Measurements from ENCODE around the gene CHST9. TPM values are rescaled to one million over a fixed set of nuclear protein-coding genes. Genes with fewer than 3 reads are reported as not detected.

Gene CHST9
- total and polyA plus RNA-seq, 2 of the 4 experiments (the other 2 are of a cell fraction), result not detected

- no peak overlapping the region for H3K27ac ChIP-seq (ENCODE audit: insufficient read depth, low read length)
- H3K4me1 ChIP-seq (ENCODE audit: control insufficient read depth, insufficient read depth, low read length), result no peaks in the 10 kb centered on the region
- no peak overlapping the region for H4K91ac ChIP-seq (ENCODE audit: insufficient read depth, low read depth, low read length)
- no peak overlapping the region for H2BK20ac ChIP-seq (ENCODE audit: low read depth, low read length)
- H3K79me1 ChIP-seq (ENCODE audit: low read depth in 1 of 2, low read length in 2 of 2), result no peaks in the 10 kb centered on the region
- H3K4ac ChIP-seq (ENCODE audit: low read depth, low read length), result no peak overlapping the region
- H3K4me2 ChIP-seq (ENCODE audit: low read depth, low read length), result no peak overlapping the region
- no peak overlapping the region for H2BK5ac ChIP-seq (ENCODE audit: low read depth, low read length, poor library complexity, severe bottlenecking)
- in situ Hi-C loops (cut with MboI; ENCODE audit: low sequenced_read_pairs), result no loop called here
- H3K9me3 ChIP-seq (ENCODE audit: control insufficient read depth, insufficient read depth, low read length), result peaks cover 2% of the 10 kb centered on the region; the same call in 1 of the 2 replicates
- ATAC-seq (ENCODE audit: low read depth), result no peak
- no peak overlapping the region for H3K23ac ChIP-seq (ENCODE audit: low read depth, low read length)
- H4K20me1 ChIP-seq (ENCODE audit: insufficient read depth, low read length), result no peaks in the 10 kb centered on the region
- H3K36me3 ChIP-seq (ENCODE audit: control insufficient read depth, insufficient read depth, low read length), result no peaks in the 10 kb centered on the region
- H4K8ac ChIP-seq (ENCODE audit: low read depth in 2 of 2, low read length in 2 of 2), result no peak overlapping the region
- H3K18ac ChIP-seq (ENCODE audit: low read depth, low read length), result no peak overlapping the region
- H3K9me1 ChIP-seq (ENCODE audit: insufficient read depth, low read length), result no peaks in the 10 kb centered on the region
- no peak overlapping the region for H3K56ac ChIP-seq (ENCODE audit: extremely low read depth, insufficient read depth, low read length)
- intact Hi-C loops (cut with micrococcal nuclease), result no loop called here
- H2BK120ac ChIP-seq (ENCODE audit: low read depth, low read length), result no peak overlapping the region
- H4K5ac ChIP-seq (ENCODE audit: low read depth, low read length), result no peak overlapping the region
- no peak for DNase-seq
- TF ChIP-seq CHD1 (IDR thresholded peaks at IDR 0.05; ENCODE audit: low read depth, low read length) (no peak), MAFK (IDR thresholded peaks at IDR 0.05; ENCODE audit: low read depth, low read length) (no peak), POLR2A (IDR thresholded peaks at IDR 0.05; ENCODE audit: low read depth, low read length) (no peak), RAD21 (IDR thresholded peaks at IDR 0.05; ENCODE audit: low read length) (no peak), BHLHE40 (IDR thresholded peaks at IDR 0.05; ENCODE audit: low read depth, low read length) (no peak), SMC3 (IDR thresholded peaks at IDR 0.05; ENCODE audit: low read depth, low read length) (no peak), USF2 (IDR thresholded peaks at IDR 0.05; ENCODE audit: low read depth, low read length) (no peak), CEBPB (IDR thresholded peaks at IDR 0.05; ENCODE audit: low read depth, low read length) (no peak), RFX5 (IDR thresholded peaks at IDR 0.05; ENCODE audit: low read depth, low read length) (no peak), ELK1 (IDR thresholded peaks at IDR 0.05; ENCODE audit: borderline replicate concordance, low read depth, low read length) (no peak), MAZ (IDR thresholded peaks at IDR 0.05; ENCODE audit: borderline replicate concordance, low read depth, low read length) (no peak)
- H3K4me3 ChIP-seq (ENCODE audit: insufficient read depth, low read depth, low read length), result no peak overlapping the region
- no peak overlapping the region for H2AK9ac ChIP-seq (replicated peaks; ENCODE audit: low read depth, low read length, poor library complexity)
- no peak overlapping the region for H3K9ac ChIP-seq (ENCODE audit: low read depth, low read length)
- H2BK15ac ChIP-seq (ENCODE audit: low read depth, low read length), result no peak overlapping the region
- POLR2A ChIA-PET (ENCODE audit: unreplicated experiment), result no interaction called here
- H2AK5ac ChIP-seq (ENCODE audit: low read depth, low read length), result no peak overlapping the region
- no peak overlapping the region for H3K14ac ChIP-seq (replicated peaks; ENCODE audit: low read depth, low read length)
- dilution Hi-C loops (cut with HindIII; ENCODE audit: low sequenced_read_pairs, unreplicated experiment), result no loop called here
- WGBS, 2 experiments (ENCODE audit: extremely low coverage in 2 of 2, insufficient read length in 1 of 2), result no CpG with 5 or more reads among the region's 4 CpGs
- CTCF ChIA-PET, result no interaction called here
- BruUV-seq (replicated peaks), result no TSS peak
- H3K27me3 ChIP-seq (ENCODE audit: control insufficient read depth, insufficient read depth, low read length), result no peaks in the 10 kb centered on the region
- no peak overlapping the region for H2AFZ ChIP-seq (replicated peaks; ENCODE audit: low read length, poor library complexity)
Observed at GRCh38 chr18:26911840-26912239, 273.3 kb downstream of the CHST9 start.

Measured in IMR-90 (cell line).